H1 (cell line): ENCODE results near the gene DACH2. TPM values are rescaled to one million over a fixed set of nuclear protein-coding genes. Genes with fewer than 3 reads are reported as not detected.

ENCODE experiments used
- ASH2L ChIP-seq: fragments of 200-600, 300-600 bp; sonication (generic); IDR thresholded peaks from one replicate; pipeline ENCODE4 v1.7.1; 2017; ENCODE audit warnings: low read length
- BRCA1 ChIP-seq: IDR thresholded peaks from 2 replicates; pipeline ENCODE4 v1.6.1; 2012; ENCODE audit warnings: low read depth, low read length, improper control_type of control experiment
- CEBPB ChIP-seq: IDR thresholded peaks from 2 replicates; pipeline ENCODE4 v1.6.1; 2012; ENCODE audit warnings: low read depth, low read length
- HDAC6 ChIP-seq: IDR thresholded peaks from one replicate; pipeline ENCODE4 v1.7.1; 2012; ENCODE audit warnings: low read depth, mild to moderate bottlenecking, inconsistent platforms, low read length, moderate library complexity
- JUN ChIP-seq: IDR thresholded peaks from 2 replicates; pipeline ENCODE4 v1.6.1; 2011; ENCODE audit warnings: low read depth, mild to moderate bottlenecking, improper control_type of control experiment, low read length
- KDM1A ChIP-seq: fragments of 200-600, 300-600 bp; sonication (generic); IDR thresholded peaks from 2 replicates; pipeline ENCODE4 v1.7.1; 2016; ENCODE audit warnings: mild to moderate bottlenecking, low read length, borderline replicate concordance
- RXRA ChIP-seq: IDR thresholded peaks from 2 replicates; pipeline ENCODE4 v1.6.1; 2011; ENCODE audit warnings: low read depth, mild to moderate bottlenecking, low read length, moderate library complexity; ENCODE audit not compliant: insufficient read depth
- polyA plus RNA-seq, 7 experiments: library from polyadenylated mRNA; depleted of rRNA in 3 of 7; stranded (reverse) in 5 of 7; unstranded in 2 of 7; fragments of >200 nt in 5 of 7; fragments of 200-250 nt in 2 of 7; gene quantifications; 1 replicate in 5 of 7; 2 replicates in 1 of 7; 4 replicates in 1 of 7; pipeline versions ENCODE4 v1.2.1 to v1.2.3, GENCODE V29; 2011 to 2013; ENCODE audit warnings: missing spikeins in 2 of 7, mixed read lengths in 2 of 7
- total RNA-seq: library from RNA; stranded (reverse); fragmentation: NEBNext Ultra II Directional; extraction: Animal tissue kit (Norgen Biotek cat#: 25700); gene quantifications from 2 replicates; pipeline ENCODE4 v1.2.1, GENCODE V29; 2021
- TF ChIP-seq, protein P1 (sequence below): fragments of 300-600 bp; sonication (generic); IDR thresholded peaks from 2 replicates; pipeline ENCODE4 v1.7.1; 2012; ENCODE audit warnings: low read length, moderate library complexity, mild to moderate bottlenecking, inconsistent platforms; ENCODE audit not compliant: insufficient replicate concordance

Gene DACH2
- total and polyA plus RNA-seq, 2 of the 8 experiments (the other 6 are each of a cell fraction or from before 2014, with no cell fraction given) = 1.0 to 1.8 TPM

- TF ChIP-seq RXRA (no peak), KDM1A (no peak), HDAC6 (no peak), ASH2L (no peak), JUN (no peak), BRCA1 (no peak), CEBPB (no peak)
- TF ChIP-seq, protein P1, sequence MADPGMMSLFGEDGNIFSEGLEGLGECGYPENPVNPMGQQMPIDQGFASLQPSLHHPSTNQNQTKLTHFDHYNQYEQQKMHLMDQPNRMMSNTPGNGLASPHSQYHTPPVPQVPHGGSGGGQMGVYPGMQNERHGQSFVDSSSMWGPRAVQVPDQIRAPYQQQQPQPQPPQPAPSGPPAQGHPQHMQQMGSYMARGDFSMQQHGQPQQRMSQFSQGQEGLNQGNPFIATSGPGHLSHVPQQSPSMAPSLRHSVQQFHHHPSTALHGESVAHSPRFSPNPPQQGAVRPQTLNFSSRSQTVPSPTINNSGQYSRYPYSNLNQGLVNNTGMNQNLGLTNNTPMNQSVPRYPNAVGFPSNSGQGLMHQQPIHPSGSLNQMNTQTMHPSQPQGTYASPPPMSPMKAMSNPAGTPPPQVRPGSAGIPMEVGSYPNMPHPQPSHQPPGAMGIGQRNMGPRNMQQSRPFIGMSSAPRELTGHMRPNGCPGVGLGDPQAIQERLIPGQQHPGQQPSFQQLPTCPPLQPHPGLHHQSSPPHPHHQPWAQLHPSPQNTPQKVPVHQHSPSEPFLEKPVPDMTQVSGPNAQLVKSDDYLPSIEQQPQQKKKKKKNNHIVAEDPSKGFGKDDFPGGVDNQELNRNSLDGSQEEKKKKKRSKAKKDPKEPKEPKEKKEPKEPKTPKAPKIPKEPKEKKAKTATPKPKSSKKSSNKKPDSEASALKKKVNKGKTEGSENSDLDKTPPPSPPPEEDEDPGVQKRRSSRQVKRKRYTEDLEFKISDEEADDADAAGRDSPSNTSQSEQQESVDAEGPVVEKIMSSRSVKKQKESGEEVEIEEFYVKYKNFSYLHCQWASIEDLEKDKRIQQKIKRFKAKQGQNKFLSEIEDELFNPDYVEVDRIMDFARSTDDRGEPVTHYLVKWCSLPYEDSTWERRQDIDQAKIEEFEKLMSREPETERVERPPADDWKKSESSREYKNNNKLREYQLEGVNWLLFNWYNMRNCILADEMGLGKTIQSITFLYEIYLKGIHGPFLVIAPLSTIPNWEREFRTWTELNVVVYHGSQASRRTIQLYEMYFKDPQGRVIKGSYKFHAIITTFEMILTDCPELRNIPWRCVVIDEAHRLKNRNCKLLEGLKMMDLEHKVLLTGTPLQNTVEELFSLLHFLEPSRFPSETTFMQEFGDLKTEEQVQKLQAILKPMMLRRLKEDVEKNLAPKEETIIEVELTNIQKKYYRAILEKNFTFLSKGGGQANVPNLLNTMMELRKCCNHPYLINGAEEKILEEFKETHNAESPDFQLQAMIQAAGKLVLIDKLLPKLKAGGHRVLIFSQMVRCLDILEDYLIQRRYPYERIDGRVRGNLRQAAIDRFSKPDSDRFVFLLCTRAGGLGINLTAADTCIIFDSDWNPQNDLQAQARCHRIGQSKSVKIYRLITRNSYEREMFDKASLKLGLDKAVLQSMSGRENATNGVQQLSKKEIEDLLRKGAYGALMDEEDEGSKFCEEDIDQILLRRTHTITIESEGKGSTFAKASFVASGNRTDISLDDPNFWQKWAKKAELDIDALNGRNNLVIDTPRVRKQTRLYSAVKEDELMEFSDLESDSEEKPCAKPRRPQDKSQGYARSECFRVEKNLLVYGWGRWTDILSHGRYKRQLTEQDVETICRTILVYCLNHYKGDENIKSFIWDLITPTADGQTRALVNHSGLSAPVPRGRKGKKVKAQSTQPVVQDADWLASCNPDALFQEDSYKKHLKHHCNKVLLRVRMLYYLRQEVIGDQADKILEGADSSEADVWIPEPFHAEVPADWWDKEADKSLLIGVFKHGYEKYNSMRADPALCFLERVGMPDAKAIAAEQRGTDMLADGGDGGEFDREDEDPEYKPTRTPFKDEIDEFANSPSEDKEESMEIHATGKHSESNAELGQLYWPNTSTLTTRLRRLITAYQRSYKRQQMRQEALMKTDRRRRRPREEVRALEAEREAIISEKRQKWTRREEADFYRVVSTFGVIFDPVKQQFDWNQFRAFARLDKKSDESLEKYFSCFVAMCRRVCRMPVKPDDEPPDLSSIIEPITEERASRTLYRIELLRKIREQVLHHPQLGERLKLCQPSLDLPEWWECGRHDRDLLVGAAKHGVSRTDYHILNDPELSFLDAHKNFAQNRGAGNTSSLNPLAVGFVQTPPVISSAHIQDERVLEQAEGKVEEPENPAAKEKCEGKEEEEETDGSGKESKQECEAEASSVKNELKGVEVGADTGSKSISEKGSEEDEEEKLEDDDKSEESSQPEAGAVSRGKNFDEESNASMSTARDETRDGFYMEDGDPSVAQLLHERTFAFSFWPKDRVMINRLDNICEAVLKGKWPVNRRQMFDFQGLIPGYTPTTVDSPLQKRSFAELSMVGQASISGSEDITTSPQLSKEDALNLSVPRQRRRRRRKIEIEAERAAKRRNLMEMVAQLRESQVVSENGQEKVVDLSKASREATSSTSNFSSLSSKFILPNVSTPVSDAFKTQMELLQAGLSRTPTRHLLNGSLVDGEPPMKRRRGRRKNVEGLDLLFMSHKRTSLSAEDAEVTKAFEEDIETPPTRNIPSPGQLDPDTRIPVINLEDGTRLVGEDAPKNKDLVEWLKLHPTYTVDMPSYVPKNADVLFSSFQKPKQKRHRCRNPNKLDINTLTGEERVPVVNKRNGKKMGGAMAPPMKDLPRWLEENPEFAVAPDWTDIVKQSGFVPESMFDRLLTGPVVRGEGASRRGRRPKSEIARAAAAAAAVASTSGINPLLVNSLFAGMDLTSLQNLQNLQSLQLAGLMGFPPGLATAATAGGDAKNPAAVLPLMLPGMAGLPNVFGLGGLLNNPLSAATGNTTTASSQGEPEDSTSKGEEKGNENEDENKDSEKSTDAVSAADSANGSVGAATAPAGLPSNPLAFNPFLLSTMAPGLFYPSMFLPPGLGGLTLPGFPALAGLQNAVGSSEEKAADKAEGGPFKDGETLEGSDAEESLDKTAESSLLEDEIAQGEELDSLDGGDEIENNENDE = no peak
These were observed 89.2 kb downstream of the DACH2 start (continued) for GRCh38 chrX:86237482-86237881.
